HG03354 (cell line): ENCODE results near the gene SF3A2.

Source experiments
- ATAC-seq: cut with Tn5 transposase; IDR thresholded peaks from one replicate; pipeline ENCODE4 v1.9.1; 2021; ENCODE audit warnings: mild to moderate bottlenecking; ENCODE audit not compliant: unreplicated experiment, poor library complexity, severe bottlenecking

The SF3A2 gene

GRCh38 chr19:2286402-2287140 is 49.9 kb downstream of the SF3A2 start:
- no peak for ATAC-seq

DNA sequence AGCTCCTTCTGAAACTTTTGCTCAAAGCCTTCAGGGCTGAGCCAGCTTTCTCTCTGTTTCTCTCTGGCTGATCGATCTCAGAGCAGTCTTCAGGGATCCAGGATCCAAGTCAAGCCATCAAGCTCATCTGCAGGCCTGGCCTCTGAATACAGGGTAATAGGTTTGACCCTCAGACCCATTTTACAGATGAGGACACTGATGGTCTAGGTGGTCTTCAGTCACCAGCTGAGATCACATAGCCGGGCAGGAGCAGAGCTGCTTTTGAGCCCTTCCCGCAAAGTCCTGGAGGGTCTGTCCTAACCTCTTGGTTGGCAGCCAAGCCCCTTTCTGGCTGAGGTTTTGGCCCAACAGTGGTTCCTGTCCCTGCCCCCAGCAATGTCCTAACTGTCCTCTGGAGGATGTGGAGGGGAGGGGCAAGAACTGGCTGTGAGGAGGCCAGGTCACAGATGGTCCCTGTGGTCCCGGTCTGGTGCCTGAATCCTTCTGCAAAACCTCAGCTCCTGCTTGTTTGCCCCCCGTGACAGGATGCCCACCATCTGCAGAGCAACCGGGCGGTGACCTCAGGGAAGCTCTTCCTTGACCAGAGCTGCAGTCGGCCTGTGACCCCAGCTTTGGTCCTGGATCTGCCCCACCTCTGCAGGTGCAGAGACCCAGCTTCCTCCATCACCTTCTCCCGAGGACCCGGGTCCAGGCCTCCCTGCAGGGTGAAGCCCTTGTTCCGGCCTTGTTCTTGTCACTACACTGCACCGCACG is 51.1 kb downstream of the SF3A2 start:
- ATAC-seq: no peak

- no peak for ATAC-seq
These were observed 51.8 kb downstream of the SF3A2 start for GRCh38 chr19:2288338-2288817.

DNA sequence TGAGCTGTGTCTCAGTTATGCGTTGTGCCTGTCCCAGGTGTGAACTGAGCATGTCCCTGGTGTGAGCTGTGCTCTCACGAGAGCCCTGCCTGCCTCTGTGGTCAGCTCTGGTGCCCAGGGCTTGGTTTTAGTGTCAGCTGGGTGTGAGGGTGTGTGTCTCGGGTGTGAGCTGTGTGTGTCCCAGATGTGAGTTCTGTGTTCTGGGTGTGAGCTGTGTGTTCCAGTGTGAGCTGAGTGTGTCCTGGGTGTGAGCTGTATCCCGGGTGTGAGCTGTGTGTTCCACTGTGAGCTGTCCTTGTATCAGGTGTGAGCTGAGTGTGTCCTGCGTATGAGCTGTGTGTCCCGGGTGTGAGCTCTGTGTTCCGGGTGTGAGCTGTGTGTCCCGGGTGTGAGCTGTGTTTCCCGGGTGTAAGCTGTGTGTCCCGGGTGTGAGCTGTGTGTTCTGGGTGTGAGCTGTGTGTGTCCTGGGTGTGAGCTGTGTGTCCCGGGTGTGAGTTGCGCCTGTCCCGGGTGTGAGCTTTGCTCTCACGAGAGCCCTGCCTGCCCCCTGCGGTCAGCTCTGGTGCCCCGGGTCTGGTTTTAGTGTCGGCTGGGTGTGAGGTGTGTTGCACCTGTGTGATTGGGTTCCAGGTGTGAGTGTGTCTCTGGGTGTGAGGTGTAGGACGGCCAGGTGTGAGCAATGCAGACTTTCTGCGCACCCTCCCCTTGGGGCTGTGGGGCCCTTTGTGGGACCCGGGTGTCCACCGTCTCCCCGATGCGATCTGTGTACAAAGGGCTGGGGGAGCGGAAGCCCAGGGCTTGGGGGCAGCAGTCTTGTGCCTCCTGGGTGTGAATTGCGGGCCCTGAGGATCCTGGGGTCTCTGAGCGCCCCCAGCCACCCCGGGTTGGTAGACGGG is 52.4 kb downstream of the SF3A2 start:
- no peak for ATAC-seq

DNA sequence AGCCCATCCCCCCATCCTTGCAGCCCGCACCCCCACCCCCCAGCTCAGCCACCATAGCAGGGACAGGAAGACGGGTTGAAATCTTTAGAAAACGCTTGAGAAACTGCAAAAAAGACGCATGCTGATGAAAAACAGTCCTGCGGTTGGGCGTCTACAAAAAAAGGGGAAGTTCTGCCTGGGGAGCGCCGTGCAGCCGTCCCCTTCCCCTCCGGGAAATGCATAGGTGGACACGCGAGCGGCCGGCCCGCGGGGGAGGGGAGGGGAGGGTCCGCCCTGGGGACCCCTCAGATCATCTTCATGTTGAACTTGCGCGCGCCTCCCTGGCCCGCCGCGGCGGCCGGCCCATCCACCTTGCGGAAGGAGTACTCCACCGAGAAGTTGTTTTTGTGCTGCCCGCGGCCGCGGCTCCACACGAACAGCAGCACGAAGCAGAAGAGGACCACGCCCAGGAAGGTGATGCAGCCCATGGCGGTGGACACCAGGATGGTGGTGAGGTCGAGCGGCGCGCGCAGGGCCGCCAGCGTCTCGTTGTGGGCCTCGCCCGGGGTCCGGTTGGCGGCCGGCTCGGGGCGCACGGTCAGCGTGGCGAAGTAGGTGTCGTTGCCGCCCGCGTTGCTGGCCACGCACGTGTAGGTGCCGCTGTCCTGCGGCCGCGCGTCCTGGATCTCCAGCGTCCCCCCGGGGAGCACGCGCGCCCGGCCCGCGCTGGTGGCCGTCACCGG is 53.3 kb downstream of the SF3A2 start:
- ATAC-seq: no peak

GRCh38 chr19:2290441-2291184 is 54.0 kb downstream of the SF3A2 start:
- ATAC-seq: no peak

- no peak for ATAC-seq
These were observed 54.6 kb downstream of the SF3A2 start for GRCh38 chr19:2291185-2291751.

DNA sequence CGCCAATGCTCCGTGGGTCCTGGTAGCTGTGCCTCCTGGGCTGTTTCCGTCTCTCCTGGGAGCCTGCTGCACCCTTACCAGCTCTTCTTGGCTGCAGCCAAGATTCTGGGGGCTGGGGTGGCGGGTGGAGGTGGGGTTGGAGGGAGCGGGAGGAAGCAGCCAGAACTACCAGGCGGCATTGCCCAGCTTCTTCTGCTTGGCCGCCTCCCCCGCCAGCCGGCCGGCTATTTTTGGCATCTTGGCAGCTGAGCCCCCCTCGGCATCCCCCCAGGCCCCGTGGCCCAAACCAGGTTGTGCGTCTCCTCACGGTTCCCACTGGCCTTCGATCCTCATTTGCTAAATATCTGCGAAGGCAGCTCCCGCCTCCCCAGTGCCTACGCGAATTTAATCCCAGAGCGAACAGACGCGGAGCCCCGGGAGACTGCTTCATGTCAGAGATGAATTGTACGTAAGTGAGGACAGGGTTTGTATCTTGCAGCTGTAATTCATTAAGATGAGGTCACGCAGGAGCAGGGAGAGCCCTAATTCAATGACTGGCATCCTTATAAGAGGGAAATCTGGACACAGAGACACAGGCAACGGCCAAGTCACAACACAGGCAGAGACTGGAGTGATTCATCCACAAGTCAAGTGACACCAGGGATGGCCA is 58.2 kb downstream of the SF3A2 start:
- no peak for ATAC-seq

GRCh38 chr19:2296141-2296540 is 59.5 kb downstream of the SF3A2 start:
- ATAC-seq: no peak
